Effector CD4-positive, alpha-beta T cell (primary cell): ENCODE results near the gene OR11H6. TPM values are rescaled to one million over a fixed set of nuclear protein-coding genes. Genes with fewer than 3 reads are reported as not detected.
"Not testable (repeated sequence)": the region's sequence is repeated elsewhere in the genome, so short reads cannot be mapped to it uniquely, and the experiment has no call there.

Experiments
- DNase-seq: peaks from one replicate; pipeline ENCODE4 v3.0.0-alpha.2; 2020
- total RNA-seq: gene quantifications from one replicate; lab custom pipeline; 2026; lab: John Stamatoyannopoulos, UW

Gene OR11H6
- total RNA-seq: not detected

GRCh38 chr14:20223410-20223809 lies at the start of gene OR11H6:
Gene OR11H6, plus strand, starts transcription at chr14:20223710. Its CDS starts 0 bp downstream, at chr14:20223710.
- DNase-seq: no peak

GRCh38 chr14:20174205-20174604 lies 49.3 kb upstream of the OR11H6 start:
- DNase-seq: not testable (repeated sequence)

- no peak for DNase-seq
Measured at GRCh38 chr14:20176330-20176729, 47.2 kb upstream of the OR11H6 start.

GRCh38 chr14:20177433-20177974 lies 46.0 kb upstream of the OR11H6 start:
- DNase-seq: no peak

GRCh38 chr14:20179218-20179617 lies 44.3 kb upstream of the OR11H6 start:
- DNase-seq: no peak

GRCh38 chr14:20179880-20180279 lies 43.6 kb upstream of the OR11H6 start:
- no peak for DNase-seq

- no peak for DNase-seq
Measured at GRCh38 chr14:20180486-20180885, 43.0 kb upstream of the OR11H6 start.

- DNase-seq: no peak
Measured at GRCh38 chr14:20184181-20184580, 39.3 kb upstream of the OR11H6 start.

GRCh38 chr14:20190596-20190995 lies 32.9 kb upstream of the OR11H6 start, which contains the start of gene OR11G2:
Gene OR11G2, plus strand, starts transcription at chr14:20190896. Its CDS starts 6,542 bp downstream, at chr14:20197438.
- DNase-seq: no peak

GRCh38 chr14:20191396-20191795 lies 32.1 kb upstream of the OR11H6 start:
- no peak for DNase-seq

GRCh38 chr14:20194101-20194500 lies 29.4 kb upstream of the OR11H6 start:
- DNase-seq: no peak

GRCh38 chr14:20195170-20195569 lies 28.3 kb upstream of the OR11H6 start:
- not testable (repeated sequence) for DNase-seq

GRCh38 chr14:20195911-20196310 lies 27.6 kb upstream of the OR11H6 start:
- no peak for DNase-seq

GRCh38 chr14:20197459-20197858 lies 26.1 kb upstream of the OR11H6 start:
- DNase-seq: no peak

GRCh38 chr14:20198991-20199390 lies 24.5 kb upstream of the OR11H6 start:
- no peak for DNase-seq

GRCh38 chr14:20204721-20205120 lies 18.8 kb upstream of the OR11H6 start:
- no peak for DNase-seq

- DNase-seq: no peak
Measured at GRCh38 chr14:20209595-20209994, 13.9 kb upstream of the OR11H6 start.

GRCh38 chr14:20212406-20212805 lies 11.1 kb upstream of the OR11H6 start:
- DNase-seq: not testable (repeated sequence)

- DNase-seq: no peak
Measured at GRCh38 chr14:20215196-20215595, 8.3 kb upstream of the OR11H6 start.

- no peak for DNase-seq
Measured at GRCh38 chr14:20219033-20219432, 4.5 kb upstream of the OR11H6 start.

GRCh38 chr14:20228681-20229080 lies 5.2 kb downstream of the OR11H6 start, which contains the start of gene OR11H7:
Gene OR11H7, plus strand, starts transcription at chr14:20228981.
- DNase-seq: no peak

GRCh38 chr14:20235415-20235814 lies 11.9 kb downstream of the OR11H6 start:
- DNase-seq: not testable (repeated sequence)

- DNase-seq: no peak
Measured at GRCh38 chr14:20247646-20248246, 24.2 kb downstream of the OR11H6 start.

GRCh38 chr14:20262642-20263128 lies 39.2 kb downstream of the OR11H6 start:
- DNase-seq: no peak
